HepG2 (cell line): Measurements from ENCODE around the gene LHX1. TPM values are rescaled to one million over a fixed set of nuclear protein-coding genes. Genes with fewer than 3 reads are reported as not detected.

Experiments
- ARNT2 ChIP-seq: sonication (generic); formaldehyde crosslinking; IDR thresholded peaks from 2 replicates; pipeline ENCODE4 v1.8.0; 2022; ENCODE audit warnings: mild to moderate bottlenecking, low read depth, missing genetic modification reagents, moderate library complexity
- CBFB ChIP-seq: sonication (generic); formaldehyde crosslinking; IDR thresholded peaks from 2 replicates; pipeline ENCODE4 v1.4.0; 2020; ENCODE audit warnings: missing genetic modification reagents
- GABPA ChIP-seq, 2 experiments: IDR thresholded peaks; 2 replicates each; pipeline ENCODE4 v1.6.1; 2011 to 2016; ENCODE audit warnings: low read depth in 2 of 2, low read length in 1 of 2, missing biosample characterization in 1 of 2, missing genetic modification characterization in 1 of 2
- HMGXB3 ChIP-seq: sonication (generic); formaldehyde crosslinking; IDR thresholded peaks from 2 replicates; pipeline ENCODE4 v1.4.0; 2020; ENCODE audit warnings: missing genetic modification reagents, borderline replicate concordance
- HOXA5 ChIP-seq: sonication (generic); formaldehyde crosslinking; IDR thresholded peaks from 2 replicates; pipeline ENCODE4 v1.4.0; 2020; ENCODE audit warnings: missing genetic modification reagents
- KLF12 ChIP-seq: sonication (generic); formaldehyde crosslinking; IDR thresholded peaks from 2 replicates; pipeline ENCODE4 v1.4.0; 2020; ENCODE audit warnings: missing genetic modification reagents, borderline replicate concordance
- ONECUT2 ChIP-seq: sonication (generic); formaldehyde crosslinking; IDR thresholded peaks from 2 replicates; pipeline ENCODE4 v1.4.0; 2020; ENCODE audit warnings: missing genetic modification reagents
- PHF5A ChIP-seq: IDR thresholded peaks from one replicate; pipeline ENCODE4 v1.6.1; 2018; ENCODE audit warnings: low read depth, missing genetic modification reagents; ENCODE audit not compliant: unreplicated experiment
- RFX1 ChIP-seq: fragments of 450-650 bp; IDR thresholded peaks from 2 replicates; pipeline ENCODE4 v1.6.1; 2017
- RFXANK ChIP-seq: IDR thresholded peaks from 2 replicates; pipeline ENCODE4 v1.6.1; 2016
- SP4 ChIP-seq: sonication (generic); formaldehyde crosslinking; IDR thresholded peaks from 2 replicates; pipeline ENCODE4 v1.8.1; 2023; ENCODE audit warnings: mild to moderate bottlenecking, missing genetic modification reagents
- ZBTB38 ChIP-seq: sonication (generic); formaldehyde crosslinking; IDR thresholded peaks from 2 replicates; pipeline ENCODE4 v1.5.1; 2020; ENCODE audit warnings: mild to moderate bottlenecking, missing genetic modification reagents
- ZNF333 ChIP-seq: sonication (generic); formaldehyde crosslinking; IDR thresholded peaks from 2 replicates; pipeline ENCODE4 v1.4.0; 2020; ENCODE audit warnings: mild to moderate bottlenecking, missing genetic modification reagents, borderline replicate concordance
- ZNF407 ChIP-seq: sonication (generic); formaldehyde crosslinking; IDR thresholded peaks from one replicate; pipeline ENCODE4 v1.5.1; 2020; ENCODE audit warnings: mild to moderate bottlenecking, missing genetic modification reagents; ENCODE audit errors: not compliant biosample characterization
- ZNF691 ChIP-seq: sonication (generic); formaldehyde crosslinking; IDR thresholded peaks from 2 replicates; pipeline ENCODE4 v1.4.0; 2020; ENCODE audit warnings: missing genetic modification reagents, low read depth, mild to moderate bottlenecking, borderline replicate concordance
- ZSCAN12 ChIP-seq: sonication (generic); formaldehyde crosslinking; IDR thresholded peaks from 2 replicates; pipeline ENCODE4 v1.9.0; 2021; ENCODE audit warnings: mild to moderate bottlenecking, missing genetic modification reagents
- polyA plus RNA-seq, 8 experiments: library from polyadenylated mRNA; depleted of rRNA in 3 of 8; stranded (reverse) in 7 of 8; unstranded in 1 of 8; fragments of >200 nt; fragmentation: Illumina TruSeq in 4 of 8; extraction: Trizol in 4 of 8; gene quantifications; 2 replicates each; pipeline versions ENCODE4 v1.2.1 to v1.2.3, GENCODE V29; 2011 to 2016; ENCODE audit warnings: low read depth in 4 of 8, missing spikeins in 1 of 8, mixed read lengths in 1 of 8; ENCODE audit not compliant: insufficient read depth in 1 of 8
- total RNA-seq, 5 experiments: library from RNA; depleted of rRNA; stranded (reverse); fragments of >200 nt; fragmentation: Illumina TruSeq; extraction: Trizol; gene quantifications; 2 replicates each; pipeline ENCODE4 v1.2.3, GENCODE V29; 2016; ENCODE audit warnings: low read depth in 1 of 5

Gene LHX1
- total and polyA plus RNA-seq, 2 of the 13 experiments (the other 11 are each of a cell fraction or from before 2014, with no cell fraction given) = not detected

GRCh38 chr17:36948717-36949460 lies 11.6 kb downstream of the LHX1 start, which contains the start of gene AATF (continued):
- TF ChIP-seq ZNF407 (CRISPR knock-in tag) = peak; percentile 99
- TF ChIP-seq ZNF333 = no peak; the same call in 1 of the 2 replicates
- TF ChIP-seq RFXANK = 0 out of 2 replicates have a peak, but pooled peaks have one; percentile 32
- TF ChIP-seq HMGXB3 = peak; percentile 54; the same call in 1 of the 2 replicates
- TF ChIP-seq ZNF691 (CRISPR knock-in tag) = peak; percentile 95
- no peak for TF ChIP-seq PHF5A (CRISPR knock-in tag)
- no peak for TF ChIP-seq RFX1
- TF ChIP-seq SP4 = peak; percentile 86
- TF ChIP-seq CBFB (CRISPR knock-in tag) = 0 out of 2 replicates have a peak, but pooled peaks have one; percentile 87
- peak; percentile 98 for TF ChIP-seq ZBTB38
- peak; percentile 64 for TF ChIP-seq ONECUT2 (CRISPR knock-in tag)
- peak; percentile 67 for TF ChIP-seq GABPA (IDR thresholded peaks at IDR 0.05; ENCODE audit: low read depth, low read length)
- peak; percentile 87 for TF ChIP-seq GABPA (CRISPR knock-in tag; IDR thresholded peaks at IDR 0.05; ENCODE audit: low read depth)
- peak; percentile 100 for TF ChIP-seq ARNT2
- peak; percentile 99 for TF ChIP-seq ZSCAN12 (CRISPR knock-in tag)
- TF ChIP-seq HOXA5 = peak; percentile 96
- TF ChIP-seq KLF12 (CRISPR knock-in tag) = peak; percentile 84; the same call in 1 of the 2 replicates
